Loucy (cell line): ENCODE data around the gene ZFAND3.

Experiments used
- H2AFZ ChIP-seq: fragments of 200-600 bp; sonication (generic); 2 replicates; pipeline ENCODE4 v1.6.0; 2016; ENCODE audit warnings: antibody characterized with exemption, mild to moderate bottlenecking, low read length, moderate library complexity
- H3F3A ChIP-seq: fragments of 200-600 bp; 2 replicates; pipeline ENCODE4 v1.6.0; 2016; ENCODE audit warnings: antibody characterized with exemption, low read depth, mild to moderate bottlenecking
- H3K27me3 ChIP-seq: fragments of 200-600 bp; sonication (generic); 2 replicates; pipeline ENCODE4 v1.6.1; 2014; ENCODE audit warnings: low read length, mild to moderate bottlenecking; ENCODE audit not compliant: insufficient read depth, poor library complexity, severe bottlenecking
- H3K36me3 ChIP-seq: fragments of 200-600 bp; sonication (generic); 2 replicates; pipeline ENCODE4 v1.6.1; 2016; ENCODE audit warnings: low read length; ENCODE audit not compliant: insufficient read depth
- H3K4me1 ChIP-seq: fragments of 200-600 bp; sonication (generic); 2 replicates; pipeline ENCODE4 v1.5.1; 2014; ENCODE audit warnings: low read length, mild to moderate bottlenecking; ENCODE audit not compliant: insufficient read depth, poor library complexity, severe bottlenecking
- H3K4me2 ChIP-seq: fragments of 200-600 bp; sonication (generic); 2 replicates; pipeline ENCODE4 v1.6.0; 2014; ENCODE audit warnings: antibody characterized with exemption, low read length, low read depth, mild to moderate bottlenecking; ENCODE audit not compliant: poor library complexity, severe bottlenecking
- H3K4me3 ChIP-seq: fragments of 200-600 bp; sonication (generic); 2 replicates; pipeline ENCODE4 v1.5.1; 2014; ENCODE audit warnings: low read length, mild to moderate bottlenecking, mixed read lengths; ENCODE audit not compliant: poor library complexity, severe bottlenecking
- H3K79me2 ChIP-seq: fragments of 200-600 bp; sonication (generic); 2 replicates; pipeline ENCODE4 v1.6.1; 2014; ENCODE audit warnings: low read length; ENCODE audit not compliant: insufficient read depth
- H3K9ac ChIP-seq: fragments of 200-600 bp; sonication (generic); 2 replicates; pipeline ENCODE4 v1.6.0; 2014; ENCODE audit warnings: mild to moderate bottlenecking, low read depth, low read length, moderate library complexity; ENCODE audit not compliant: poor library complexity, severe bottlenecking
- H3K9me2 ChIP-seq: fragments of 200-600 bp; sonication (generic); replicated peaks from 2 replicates; pipeline ENCODE4 v1.6.1; 2016; ENCODE audit warnings: low read depth, low read length, mixed read lengths
- H3K9me3 ChIP-seq: fragments of 200-600 bp; sonication (generic); 2 replicates; pipeline ENCODE4 v1.6.1; 2014; ENCODE audit warnings: mild to moderate bottlenecking, antibody characterized with exemption, low read length, low read depth; ENCODE audit not compliant: insufficient read depth
- H4K20me1 ChIP-seq: fragments of 200-600 bp; sonication (generic); 2 replicates; pipeline ENCODE4 v1.6.0; 2014; ENCODE audit warnings: antibody characterized with exemption, low read length, mild to moderate bottlenecking; ENCODE audit not compliant: insufficient read depth, poor library complexity, severe bottlenecking
- EZH2phosphoT487 ChIP-seq: fragments of 200-600 bp; IDR thresholded peaks from 2 replicates; pipeline ENCODE4 v1.6.1; 2018; ENCODE audit warnings: antibody characterized with exemption, mild to moderate bottlenecking, moderate library complexity, borderline replicate concordance
- TF ChIP-seq, protein P1 (sequence below): fragments of 200-600 bp; sonication (generic); conservative IDR thresholded peaks from 2 replicates; pipeline ENCODE4 v1.5.1; 2014; ENCODE audit warnings: mild to moderate bottlenecking, antibody characterized with exemption, low read length

The ZFAND3 gene

DNA sequence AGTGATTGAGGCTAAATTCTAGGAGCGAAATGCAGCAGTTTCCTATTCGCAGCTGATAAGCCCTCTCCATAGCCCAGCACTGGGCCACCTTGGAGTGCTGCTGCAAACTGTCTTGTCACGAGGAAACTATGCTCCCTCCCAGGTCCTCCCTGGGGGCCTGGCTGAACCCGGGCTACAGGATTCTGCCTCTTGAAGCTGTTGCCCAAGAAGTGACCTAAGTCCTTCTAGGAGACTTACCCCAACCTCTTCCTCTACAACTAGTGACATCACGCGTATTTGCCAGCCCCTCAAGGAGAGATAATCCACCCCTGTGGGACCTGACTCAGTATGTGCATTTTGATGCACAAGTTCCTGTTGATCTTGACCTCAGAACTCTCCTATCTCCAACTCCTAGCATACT, 26.5 kb upstream of the ZFAND3 start:
- H3K27me3 ChIP-seq, result no peaks in the 10 kb centered on the region
- no peaks in the 10 kb centered on the region for H4K20me1 ChIP-seq

DNA sequence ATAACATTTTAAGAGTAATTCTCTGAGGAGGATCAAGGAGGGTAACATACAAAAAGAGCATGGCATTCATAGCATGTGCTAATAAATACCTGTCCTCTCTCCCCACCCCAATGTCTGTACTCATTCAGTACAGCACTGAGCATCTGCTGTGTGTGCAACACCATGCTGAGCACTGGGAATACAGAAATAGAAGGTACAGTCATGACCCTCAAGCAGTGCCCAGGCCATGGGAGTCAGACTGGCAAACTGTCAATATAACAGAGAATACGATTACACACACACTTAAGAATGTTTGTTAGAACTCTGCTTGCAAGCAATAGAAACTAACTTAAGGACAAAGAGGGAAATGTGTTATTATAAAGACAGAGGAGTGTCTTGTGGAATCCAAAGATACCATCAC, 24.7 kb upstream of the ZFAND3 start:
- Histone ChIP-seq H3K4me3 (no peak overlapping the region), H3K9ac (no peak overlapping the region), H3K4me2 (no peak overlapping the region), H3K9me2 (no peaks in the 10 kb centered on the region), H2AFZ (no peak overlapping the region), H3K27me3 (no peaks in the 10 kb centered on the region), H3K79me2 (no peaks in the 10 kb centered on the region), H3F3A (no peaks in the 10 kb centered on the region), H4K20me1 (no peaks in the 10 kb centered on the region), H3K9me3 (no peaks in the 10 kb centered on the region), H3K36me3 (no peaks in the 10 kb centered on the region), H3K4me1 (peaks cover 3% of the 10 kb centered on the region)
- no peak for TF ChIP-seq EZH2phosphoT487
- TF ChIP-seq, protein P1, sequence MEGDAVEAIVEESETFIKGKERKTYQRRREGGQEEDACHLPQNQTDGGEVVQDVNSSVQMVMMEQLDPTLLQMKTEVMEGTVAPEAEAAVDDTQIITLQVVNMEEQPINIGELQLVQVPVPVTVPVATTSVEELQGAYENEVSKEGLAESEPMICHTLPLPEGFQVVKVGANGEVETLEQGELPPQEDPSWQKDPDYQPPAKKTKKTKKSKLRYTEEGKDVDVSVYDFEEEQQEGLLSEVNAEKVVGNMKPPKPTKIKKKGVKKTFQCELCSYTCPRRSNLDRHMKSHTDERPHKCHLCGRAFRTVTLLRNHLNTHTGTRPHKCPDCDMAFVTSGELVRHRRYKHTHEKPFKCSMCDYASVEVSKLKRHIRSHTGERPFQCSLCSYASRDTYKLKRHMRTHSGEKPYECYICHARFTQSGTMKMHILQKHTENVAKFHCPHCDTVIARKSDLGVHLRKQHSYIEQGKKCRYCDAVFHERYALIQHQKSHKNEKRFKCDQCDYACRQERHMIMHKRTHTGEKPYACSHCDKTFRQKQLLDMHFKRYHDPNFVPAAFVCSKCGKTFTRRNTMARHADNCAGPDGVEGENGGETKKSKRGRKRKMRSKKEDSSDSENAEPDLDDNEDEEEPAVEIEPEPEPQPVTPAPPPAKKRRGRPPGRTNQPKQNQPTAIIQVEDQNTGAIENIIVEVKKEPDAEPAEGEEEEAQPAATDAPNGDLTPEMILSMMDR, result no peak

More for the DNA sequence above, 26.5 kb upstream of the ZFAND3 start:
- Histone ChIP-seq H3K36me3 (no peaks in the 10 kb centered on the region), H3K9ac (no peak overlapping the region), H3K9me3 (no peaks in the 10 kb centered on the region), H3K9me2 (no peaks in the 10 kb centered on the region), H3K4me3 (no peak overlapping the region), H3F3A (no peaks in the 10 kb centered on the region), H3K79me2 (no peaks in the 10 kb centered on the region), H2AFZ (no peak overlapping the region), H3K4me2 (no peak overlapping the region), H3K4me1 (peaks cover 3% of the 10 kb centered on the region)
- TF ChIP-seq, protein P1, result no peak
- TF ChIP-seq EZH2phosphoT487, result no peak

DNA sequence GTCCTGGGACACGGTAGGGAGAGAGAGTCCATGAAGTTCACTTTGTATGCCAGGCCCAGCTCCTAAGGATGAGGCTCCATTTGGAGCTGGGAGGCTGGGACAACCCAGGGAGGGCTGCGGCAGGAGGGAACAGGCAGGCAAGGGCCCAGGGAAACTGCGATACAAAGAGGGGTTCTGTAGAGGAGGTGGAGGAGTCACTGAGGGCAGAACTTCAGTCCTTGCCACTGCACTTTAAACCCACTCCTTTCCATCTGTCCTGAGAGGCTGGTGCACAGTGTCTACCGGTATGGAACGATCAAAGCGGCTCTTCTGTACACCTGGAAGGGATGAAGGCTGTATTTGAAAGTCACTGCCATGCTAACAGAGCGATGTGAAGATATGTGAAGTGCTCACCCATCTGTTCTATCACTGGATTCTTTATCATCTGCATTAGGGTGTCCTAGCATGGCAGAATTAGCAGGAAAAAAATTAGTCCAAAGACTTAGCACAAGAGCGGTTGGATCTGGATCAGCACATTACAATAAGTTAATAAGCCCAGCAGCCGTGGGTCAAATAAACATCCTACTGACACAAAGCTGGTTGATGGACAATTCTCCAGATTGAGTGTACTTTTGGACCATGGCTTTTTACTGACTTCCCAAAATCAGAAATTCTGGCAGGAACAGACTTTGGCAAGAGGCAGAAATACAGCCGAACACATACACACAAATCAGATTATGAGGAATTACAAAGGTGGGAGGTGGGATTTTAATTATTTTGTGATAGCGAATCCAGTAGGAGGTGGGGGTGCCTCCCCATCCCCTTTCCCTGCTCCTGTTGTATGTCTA, 20.9 kb upstream of the ZFAND3 start:
- Histone ChIP-seq H3K9ac (no peak overlapping the region), H3K4me3 (no peak overlapping the region), H3F3A (no peaks in the 10 kb centered on the region), H3K4me1 (no peaks in the 10 kb centered on the region), H3K36me3 (no peaks in the 10 kb centered on the region), H3K27me3 (no peaks in the 10 kb centered on the region), H3K9me2 (no peaks in the 10 kb centered on the region), H3K4me2 (no peak overlapping the region), H2AFZ (no peak overlapping the region), H4K20me1 (no peaks in the 10 kb centered on the region), H3K9me3 (no peaks in the 10 kb centered on the region), H3K79me2 (no peaks in the 10 kb centered on the region)
- no peak for TF ChIP-seq EZH2phosphoT487
- TF ChIP-seq, protein P1, result no peak
